ENCODE results near the gene FTO. TPM values are rescaled to one million over a fixed set of nuclear protein-coding genes. Genes with fewer than 3 reads are reported as not detected.
"Not testable (repeated sequence)": the region's sequence is repeated elsewhere in the genome, so short reads cannot be mapped to it uniquely, and the experiment has no call there.

Gene FTO
- total RNA-seq, 2 donors from 2014 or later: 38.6 to 40.8 TPM

GRCh38 chr16:53698271-53698670, 5.7 kb upstream of the FTO start:
- DNase-seq; ATAC-seq; intact Hi-C loops (cut with DNase I, micrococcal nuclease): not testable (repeated sequence)

- DNase-seq: no peak
- no peak for ATAC-seq
- intact Hi-C loops (cut with DNase I, micrococcal nuclease): no loop called here
These were observed 473 bp downstream of the FTO start for GRCh38 chr16:53704445-53704813.

GRCh38 chr16:53707671-53708070, 3.7 kb downstream of the FTO start:
- intact Hi-C loops (cut with DNase I, micrococcal nuclease): no loop called here
- ATAC-seq: no peak
- no peak for DNase-seq

GRCh38 chr16:53708490-53708889, 4.5 kb downstream of the FTO start:
- intact Hi-C loops (cut with DNase I, micrococcal nuclease): no loop called here
- ATAC-seq (no peak), DNase-seq (no peak)

GRCh38 chr16:53711390-53711789, 7.4 kb downstream of the FTO start:
- ATAC-seq (no peak), DNase-seq (no peak)
- intact Hi-C loops (cut with DNase I, micrococcal nuclease): loop anchor here in 1 of 2 donors (10.0 kb wide), 1 partner anchor 123 kb away; no protein-coding TSS in a partner anchor

GRCh38 chr16:53712065-53712464, 8.1 kb downstream of the FTO start:
- ATAC-seq (no peak), DNase-seq (no peak)
- intact Hi-C loops (cut with DNase I, micrococcal nuclease): loop anchor here in 1 of 2 donors (10.0 kb wide), 1 partner anchor 123 kb away; no protein-coding TSS in a partner anchor

- peak; percentile 89 for ATAC-seq
- DNase-seq: no peak
- intact Hi-C loops (cut with DNase I, micrococcal nuclease): loop anchor here in 1 of 2 donors (10.0 kb wide), 1 partner anchor 121 kb away; no protein-coding TSS in a partner anchor
These were observed 9.6 kb downstream of the FTO start for GRCh38 chr16:53713403-53714204.

- no peak for ATAC-seq
- intact Hi-C loops (cut with DNase I, micrococcal nuclease): loop anchor here in 1 of 2 donors (10.0 kb wide), 1 partner anchor 120 kb away; no protein-coding TSS in a partner anchor
These were observed 10.5 kb downstream of the FTO start for GRCh38 chr16:53714205-53715022.

GRCh38 chr16:53715023-53715384, 11.0 kb downstream of the FTO start:
- intact Hi-C loops (cut with DNase I, micrococcal nuclease): loop anchor here in 1 of 2 donors (10.0 kb wide), 1 partner anchor 120 kb away; no protein-coding TSS in a partner anchor
- ATAC-seq: no peak

More at GRCh38 chr16:53714205-53715022, 10.5 kb downstream of the FTO start:
- no peak for DNase-seq

GRCh38 chr16:53717577-53717976, 13.6 kb downstream of the FTO start:
- intact Hi-C loops (cut with DNase I, micrococcal nuclease): loop anchor here in 1 of 2 donors (10.0 kb wide), 1 partner anchor 117 kb away; no protein-coding TSS in a partner anchor

More at GRCh38 chr16:53715023-53715384, 11.0 kb downstream of the FTO start:
- no peak for DNase-seq

GRCh38 chr16:53721017-53721416, 17.1 kb downstream of the FTO start:
- DNase-seq (no peak), ATAC-seq (no peak)
- intact Hi-C loops (cut with DNase I, micrococcal nuclease): no loop called here

More at GRCh38 chr16:53717577-53717976, 13.6 kb downstream of the FTO start:
- ATAC-seq (no peak), DNase-seq (no peak)

- intact Hi-C loops (cut with DNase I, micrococcal nuclease): no loop called here
- peak; percentile 52 for ATAC-seq
- DNase-seq: no peak
These were observed 22.7 kb downstream of the FTO start for GRCh38 chr16:53726625-53727024.

GRCh38 chr16:53730693-53731092, 26.7 kb downstream of the FTO start:
- intact Hi-C loops (cut with DNase I, micrococcal nuclease): no loop called here
- no peak for DNase-seq
- no peak for ATAC-seq

GRCh38 chr16:53732296-53732929, 28.5 kb downstream of the FTO start:
- intact Hi-C loops (cut with DNase I, micrococcal nuclease): no loop called here
- ATAC-seq: peak; percentile 97
- DNase-seq: no peak

GRCh38 chr16:53734908-53735307, 31.0 kb downstream of the FTO start:
- intact Hi-C loops (cut with DNase I, micrococcal nuclease): no loop called here
- DNase-seq: no peak
- ATAC-seq: no peak

GRCh38 chr16:53736297-53736696, 32.3 kb downstream of the FTO start:
- DNase-seq: no peak
- intact Hi-C loops (cut with DNase I, micrococcal nuclease): no loop called here
- ATAC-seq: no peak

GRCh38 chr16:53737552-53737951, 33.6 kb downstream of the FTO start:
- intact Hi-C loops (cut with DNase I, micrococcal nuclease): no loop called here
- DNase-seq (no peak), ATAC-seq (no peak)

- no peak for DNase-seq
- intact Hi-C loops (cut with DNase I, micrococcal nuclease): no loop called here
- ATAC-seq: no peak
These were observed 36.5 kb downstream of the FTO start for GRCh38 chr16:53740476-53740875.

- intact Hi-C loops (cut with DNase I, micrococcal nuclease): no loop called here
- DNase-seq (no peak), ATAC-seq (no peak)
These were observed 37.1 kb downstream of the FTO start for GRCh38 chr16:53740933-53741531.

Measured in left colon (tissue), 2 donors.